GM10266 (cell line): ENCODE measurements around the gene C2.

Experiments
- DNase-seq: peaks from one replicate; pipeline ENCODE4 v3.0.0; 2012; ENCODE audit errors: extremely low spot score
- TF ChIP-seq, protein P1 (sequence below): IDR thresholded peaks from 2 replicates; pipeline ENCODE4 v1.5.1; 2012; ENCODE audit warnings: mild to moderate bottlenecking, low read depth; ENCODE audit not compliant: control insufficient read depth, insufficient read depth; ENCODE audit errors: missing control alignments

C2 gene

DNA sequence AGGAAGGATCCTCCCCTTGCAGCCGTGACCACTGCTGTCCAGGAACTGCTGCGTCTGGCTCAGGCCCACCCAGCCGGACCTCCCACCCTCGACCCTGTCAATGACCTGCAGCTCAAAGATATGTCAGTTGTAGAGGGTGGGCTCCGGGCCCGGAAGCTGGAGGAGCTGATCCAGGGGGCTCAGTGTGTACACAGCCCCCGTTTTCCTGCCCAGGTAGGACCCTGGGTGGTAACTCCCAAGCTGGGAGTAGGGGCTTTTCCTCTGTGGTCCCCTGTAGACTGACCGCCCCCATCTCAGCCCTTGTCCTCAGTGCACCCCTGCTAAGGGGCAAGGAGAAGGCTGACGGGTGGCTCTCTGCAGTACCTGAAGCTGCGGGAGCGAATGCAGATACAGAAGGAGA lies 40.8 kb downstream of the C2 start:
- DNase-seq = no peak
- TF ChIP-seq, protein P1, sequence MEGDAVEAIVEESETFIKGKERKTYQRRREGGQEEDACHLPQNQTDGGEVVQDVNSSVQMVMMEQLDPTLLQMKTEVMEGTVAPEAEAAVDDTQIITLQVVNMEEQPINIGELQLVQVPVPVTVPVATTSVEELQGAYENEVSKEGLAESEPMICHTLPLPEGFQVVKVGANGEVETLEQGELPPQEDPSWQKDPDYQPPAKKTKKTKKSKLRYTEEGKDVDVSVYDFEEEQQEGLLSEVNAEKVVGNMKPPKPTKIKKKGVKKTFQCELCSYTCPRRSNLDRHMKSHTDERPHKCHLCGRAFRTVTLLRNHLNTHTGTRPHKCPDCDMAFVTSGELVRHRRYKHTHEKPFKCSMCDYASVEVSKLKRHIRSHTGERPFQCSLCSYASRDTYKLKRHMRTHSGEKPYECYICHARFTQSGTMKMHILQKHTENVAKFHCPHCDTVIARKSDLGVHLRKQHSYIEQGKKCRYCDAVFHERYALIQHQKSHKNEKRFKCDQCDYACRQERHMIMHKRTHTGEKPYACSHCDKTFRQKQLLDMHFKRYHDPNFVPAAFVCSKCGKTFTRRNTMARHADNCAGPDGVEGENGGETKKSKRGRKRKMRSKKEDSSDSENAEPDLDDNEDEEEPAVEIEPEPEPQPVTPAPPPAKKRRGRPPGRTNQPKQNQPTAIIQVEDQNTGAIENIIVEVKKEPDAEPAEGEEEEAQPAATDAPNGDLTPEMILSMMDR = no peak

GRCh38 chr6:31968791-31969711 lies 41.5 kb downstream of the C2 start:
- TF ChIP-seq, protein P1 = no peak
- no peak for DNase-seq

- TF ChIP-seq, protein P1 = no peak
- DNase-seq = no peak
Observed at GRCh38 chr6:31969712-31970603, 42.4 kb downstream of the C2 start.

GRCh38 chr6:31970604-31971271 lies 43.2 kb downstream of the C2 start:
- no peak for DNase-seq

DNA sequence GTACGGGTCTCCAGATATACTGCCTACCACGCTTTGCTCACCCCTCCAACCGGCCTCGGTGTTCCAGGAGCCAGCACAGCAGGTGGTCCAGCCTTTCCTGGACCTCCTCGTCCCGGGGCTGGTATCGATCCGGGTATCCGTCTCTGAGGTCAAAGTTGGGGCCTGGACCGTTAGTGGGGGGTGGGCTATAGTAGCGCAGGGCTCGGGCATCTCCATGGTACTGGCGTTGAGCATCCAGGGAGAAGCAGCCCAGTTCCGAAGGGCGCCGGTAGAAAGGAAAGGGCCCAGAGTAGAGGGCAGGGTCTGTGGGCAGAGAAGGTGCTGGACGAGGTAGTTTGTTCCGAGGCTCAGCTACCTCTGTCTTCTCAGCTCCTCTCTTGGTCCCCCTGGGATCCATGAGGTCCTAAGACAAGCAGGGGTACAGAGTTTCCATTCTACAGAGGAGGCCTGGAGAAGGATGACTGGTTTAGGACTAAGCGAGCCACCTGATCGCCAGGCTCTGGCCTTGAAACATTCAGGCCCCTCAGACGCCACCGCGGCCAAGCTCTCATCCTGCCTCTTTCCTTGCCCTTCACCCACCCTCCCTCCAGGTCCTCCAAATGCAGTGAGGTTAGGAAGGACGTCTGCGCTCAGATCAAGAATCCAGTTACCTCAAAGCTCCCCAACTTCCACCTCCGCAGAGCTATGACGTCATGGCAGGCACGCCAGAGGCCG lies 43.9 kb downstream of the C2 start:
- DNase-seq = no peak
- TF ChIP-seq, protein P1 = no peak

More at GRCh38 chr6:31970604-31971271, 43.2 kb downstream of the C2 start:
- TF ChIP-seq, protein P1 = no peak

GRCh38 chr6:31971993-31972708 lies 44.6 kb downstream of the C2 start, which contains the start of gene DXO:
DXO (minus strand) TSS chr6:31972138; CDS start chr6:31971675, 463 bp downstream.
- DNase-seq = peak; percentile 99
- TF ChIP-seq, protein P1 = no peak
